Ishikawa (cell line): ENCODE results near the gene STIM1.
A peak's percentile ranks its signal among the peaks of the same experiment; 100 is the strongest.

Experiments used
- CEBPB ChIP-seq: IDR thresholded peaks from 2 replicates; pipeline ENCODE4 v1.6.1; 2012
- CREB1 ChIP-seq: IDR thresholded peaks from 2 replicates; pipeline ENCODE4 v1.6.1; 2012; ENCODE audit warnings: low read depth
- EGR1 ChIP-seq: IDR thresholded peaks from 2 replicates; pipeline ENCODE4 v1.6.1; 2012
- EP300 ChIP-seq: IDR thresholded peaks from 2 replicates; pipeline ENCODE4 v1.6.1; 2012; ENCODE audit warnings: borderline replicate concordance
- FOXM1 ChIP-seq: IDR thresholded peaks from 2 replicates; pipeline ENCODE4 v1.6.1; 2012; ENCODE audit warnings: low read depth, borderline replicate concordance
- NFIC ChIP-seq: IDR thresholded peaks from 2 replicates; pipeline ENCODE4 v1.6.1; 2012
- RAD21 ChIP-seq: IDR thresholded peaks from 2 replicates; pipeline ENCODE4 v1.6.1; 2012; ENCODE audit warnings: low read depth
- REST ChIP-seq: IDR thresholded peaks from 2 replicates; pipeline ENCODE4 v1.6.1; 2012; ENCODE audit warnings: low read depth, mild to moderate bottlenecking
- TAF1 ChIP-seq: IDR thresholded peaks from 2 replicates; pipeline ENCODE4 v1.6.1; 2012; ENCODE audit warnings: low read depth, mild to moderate bottlenecking
- TCF12 ChIP-seq: IDR thresholded peaks from 2 replicates; pipeline ENCODE4 v1.6.1; 2012; ENCODE audit warnings: low read depth
- TEAD4 ChIP-seq: IDR thresholded peaks from 2 replicates; pipeline ENCODE4 v1.6.1; 2012
- YY1 ChIP-seq: IDR thresholded peaks from 2 replicates; pipeline ENCODE4 v1.6.1; 2012; ENCODE audit warnings: low read depth
- ZBTB7A ChIP-seq: IDR thresholded peaks from 2 replicates; pipeline ENCODE4 v1.6.1; 2012; ENCODE audit warnings: low read depth
- TF ChIP-seq, protein P1 (sequence below): IDR thresholded peaks from 2 replicates; pipeline ENCODE4 v1.6.1; 2012
- TF ChIP-seq, protein P2 (sequence below): IDR thresholded peaks from 2 replicates; pipeline ENCODE4 v1.6.1; 2012

STIM1 gene

GRCh38 chr11:3823762-3824506 lies 31.5 kb upstream of the STIM1 start:
- TF ChIP-seq NFIC, result no peak
- no peak for TF ChIP-seq REST
- TF ChIP-seq, protein P1, sequence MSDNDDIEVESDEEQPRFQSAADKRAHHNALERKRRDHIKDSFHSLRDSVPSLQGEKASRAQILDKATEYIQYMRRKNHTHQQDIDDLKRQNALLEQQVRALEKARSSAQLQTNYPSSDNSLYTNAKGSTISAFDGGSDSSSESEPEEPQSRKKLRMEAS, result peak; percentile 54; the same call in 1 of the 2 replicates

DNA sequence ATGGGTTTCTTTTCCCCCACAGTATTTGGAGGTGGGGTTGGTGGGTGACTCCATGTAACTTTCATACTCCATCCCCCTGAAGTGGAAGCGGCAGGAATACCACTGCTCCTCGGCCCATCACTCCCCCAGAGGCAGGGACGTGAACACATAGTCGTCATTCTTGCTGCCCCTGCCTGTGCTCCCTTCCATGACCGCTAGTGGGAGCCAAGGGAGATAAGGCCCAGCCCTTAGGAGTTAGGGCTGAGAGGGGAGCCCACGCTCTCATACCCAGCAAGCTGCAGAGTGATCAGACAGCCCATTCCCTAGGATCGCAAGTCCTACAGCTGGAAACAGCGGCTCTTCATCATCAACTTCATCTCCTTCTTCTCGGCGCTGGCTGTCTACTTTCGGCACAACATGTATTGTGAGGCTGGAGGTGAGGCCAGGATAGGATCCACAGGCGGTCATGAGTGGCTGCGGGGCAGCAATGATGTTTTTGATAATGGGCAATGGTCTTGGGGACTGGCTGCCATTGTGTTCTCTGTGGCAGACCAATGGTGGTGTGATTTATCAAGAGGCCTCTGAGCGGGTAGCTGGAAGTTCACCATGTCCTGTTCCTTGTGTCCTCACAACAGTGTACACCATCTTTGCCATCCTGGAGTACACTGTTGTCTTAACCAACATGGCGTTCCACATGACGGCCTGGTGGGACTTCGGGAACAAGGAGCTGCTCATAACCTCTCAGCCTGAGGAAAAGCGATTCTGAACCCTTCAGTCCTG lies 30.6 kb upstream of the STIM1 start:
- 0 out of 2 replicates have a peak, but pooled peaks have one; percentile 7 for TF ChIP-seq YY1
- no peak for TF ChIP-seq EGR1
- TF ChIP-seq TCF12, result no peak
- peak; percentile 27; the same call in 1 of the 2 replicates for TF ChIP-seq RAD21
- no peak for TF ChIP-seq TAF1
- TF ChIP-seq, protein P1, result no peak

DNA sequence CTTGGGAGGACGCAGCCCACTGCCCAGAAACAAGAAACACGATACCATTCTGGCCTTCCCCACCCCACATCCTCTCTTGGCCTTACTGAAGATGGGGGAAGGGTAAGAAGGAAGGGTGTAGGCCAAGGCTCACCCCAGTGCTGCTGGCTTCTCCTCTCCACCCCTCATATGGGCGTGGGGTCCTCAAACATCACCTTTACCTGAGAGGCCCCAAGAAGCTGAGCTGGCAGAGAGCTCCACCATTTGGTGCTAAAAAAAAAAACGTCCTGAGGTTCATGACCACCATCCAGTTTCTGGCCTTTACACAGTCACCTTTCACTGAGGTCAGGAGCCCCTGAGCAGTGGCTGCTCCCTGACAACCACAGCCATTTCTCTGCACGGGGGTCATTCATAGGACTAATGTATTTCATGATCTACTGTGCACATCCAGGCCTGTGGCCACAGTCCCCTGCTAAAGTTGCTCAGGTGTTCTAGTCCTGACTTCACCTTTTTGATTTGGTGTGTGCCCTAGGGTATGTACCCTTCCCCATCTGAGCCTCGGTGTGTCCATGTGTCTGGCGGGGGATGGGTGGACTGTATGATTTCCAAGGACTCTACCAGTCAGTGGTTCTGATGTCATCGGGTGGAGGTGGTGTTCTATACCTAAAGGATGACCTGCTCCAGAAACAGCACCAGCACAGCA lies 29.9 kb upstream of the STIM1 start:
- TF ChIP-seq NFIC, result no peak
- no peak for TF ChIP-seq EP300
- 0 out of 2 replicates have a peak, but pooled peaks have one; percentile 3 for TF ChIP-seq YY1

- no peak for TF ChIP-seq RAD21
- no peak for TF ChIP-seq TAF1
- TF ChIP-seq, protein P1, result no peak
- no peak for TF ChIP-seq YY1
- no peak for TF ChIP-seq FOXM1
- TF ChIP-seq ZBTB7A, result no peak
- TF ChIP-seq EP300, result no peak
- TF ChIP-seq CREB1, result no peak
- TF ChIP-seq CEBPB, result no peak
- TF ChIP-seq, protein P2, sequence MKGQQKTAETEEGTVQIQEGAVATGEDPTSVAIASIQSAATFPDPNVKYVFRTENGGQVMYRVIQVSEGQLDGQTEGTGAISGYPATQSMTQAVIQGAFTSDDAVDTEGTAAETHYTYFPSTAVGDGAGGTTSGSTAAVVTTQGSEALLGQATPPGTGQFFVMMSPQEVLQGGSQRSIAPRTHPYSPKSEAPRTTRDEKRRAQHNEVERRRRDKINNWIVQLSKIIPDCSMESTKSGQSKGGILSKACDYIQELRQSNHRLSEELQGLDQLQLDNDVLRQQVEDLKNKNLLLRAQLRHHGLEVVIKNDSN, result no peak
- TF ChIP-seq TCF12, result no peak
Observed at GRCh38 chr11:3826721-3827120, 28.7 kb upstream of the STIM1 start.

DNA sequence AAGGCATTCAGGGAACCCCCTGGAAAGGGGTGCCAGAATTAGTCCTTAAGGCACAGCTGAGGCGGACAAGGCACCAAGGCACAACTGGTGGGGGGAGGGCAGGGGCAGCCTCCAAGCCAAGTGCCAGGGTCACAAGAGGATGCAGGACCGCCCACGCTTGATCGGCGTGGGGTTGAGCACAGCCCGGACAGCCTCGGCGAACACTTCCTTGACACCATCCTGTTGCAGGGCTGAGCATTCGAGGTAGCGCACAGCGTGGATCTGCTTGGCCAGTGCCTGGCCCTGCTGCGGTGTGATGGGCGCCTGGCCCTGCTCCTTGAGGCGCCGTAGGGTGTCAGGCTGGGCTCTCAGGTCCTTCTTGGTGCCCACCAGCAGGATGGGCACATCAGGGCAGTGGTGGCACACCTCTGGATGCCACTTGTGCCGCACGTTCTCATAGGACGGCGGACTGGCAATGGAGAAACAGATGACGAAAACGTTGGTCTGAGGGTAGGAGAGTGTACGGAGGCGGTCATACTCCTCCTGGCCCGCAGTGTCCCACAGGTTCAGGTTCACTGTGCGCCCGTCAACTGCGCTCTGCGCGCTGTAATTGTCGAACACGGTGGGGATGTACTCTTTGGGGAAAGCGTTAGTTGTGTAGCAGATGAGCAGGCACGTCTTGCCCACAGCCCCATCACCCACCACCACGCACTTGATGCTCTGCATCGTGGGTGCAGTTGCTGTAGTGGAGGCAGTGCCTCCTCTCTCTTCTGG lies 27.9 kb upstream of the STIM1 start:
- TF ChIP-seq, protein P1, result no peak
- TF ChIP-seq, protein P2, result no peak
- TF ChIP-seq TEAD4, result no peak
- TF ChIP-seq EGR1, result no peak
- no peak for TF ChIP-seq TCF12
- TF ChIP-seq FOXM1, result no peak
- no peak for TF ChIP-seq TAF1
- no peak for TF ChIP-seq RAD21

DNA sequence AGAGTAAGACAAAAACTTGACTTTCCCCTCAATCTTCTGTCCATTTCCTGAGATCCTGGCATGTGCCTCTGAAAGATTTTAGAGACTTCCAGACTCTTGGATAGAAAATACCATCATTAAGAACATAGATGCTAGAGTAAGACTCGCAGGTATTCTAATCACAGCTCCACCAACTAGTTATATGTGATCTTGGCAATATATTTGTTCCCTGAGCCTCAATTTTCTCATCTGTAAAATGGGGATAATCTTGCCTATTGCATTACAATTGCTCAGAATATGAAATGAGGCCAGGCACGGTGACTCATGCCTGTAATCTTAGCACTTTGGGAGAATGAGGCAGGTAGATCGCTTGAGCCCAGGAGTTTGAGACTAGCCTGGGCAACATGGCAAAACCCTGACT lies 25.4 kb upstream of the STIM1 start:
- TF ChIP-seq FOXM1, result no peak
- TF ChIP-seq REST, result no peak
- TF ChIP-seq, protein P1, result no peak
- no peak for TF ChIP-seq YY1
- TF ChIP-seq, protein P2, result no peak
- no peak for TF ChIP-seq ZBTB7A
